GM18502 (cell line): ENCODE measurements around the gene SPTAN1.
A peak's percentile ranks its signal among the peaks of the same experiment; 100 is the strongest.
"Not testable (repeated sequence)": the region's sequence is repeated elsewhere in the genome, so short reads cannot be mapped to it uniquely, and the experiment has no call there.

Source experiments
- ATAC-seq: cut with Tn5 transposase; IDR thresholded peaks from one replicate; pipeline ENCODE4 v1.9.1; 2021; ENCODE audit warnings: mild to moderate bottlenecking; ENCODE audit not compliant: unreplicated experiment, poor library complexity

The SPTAN1 gene

DNA sequence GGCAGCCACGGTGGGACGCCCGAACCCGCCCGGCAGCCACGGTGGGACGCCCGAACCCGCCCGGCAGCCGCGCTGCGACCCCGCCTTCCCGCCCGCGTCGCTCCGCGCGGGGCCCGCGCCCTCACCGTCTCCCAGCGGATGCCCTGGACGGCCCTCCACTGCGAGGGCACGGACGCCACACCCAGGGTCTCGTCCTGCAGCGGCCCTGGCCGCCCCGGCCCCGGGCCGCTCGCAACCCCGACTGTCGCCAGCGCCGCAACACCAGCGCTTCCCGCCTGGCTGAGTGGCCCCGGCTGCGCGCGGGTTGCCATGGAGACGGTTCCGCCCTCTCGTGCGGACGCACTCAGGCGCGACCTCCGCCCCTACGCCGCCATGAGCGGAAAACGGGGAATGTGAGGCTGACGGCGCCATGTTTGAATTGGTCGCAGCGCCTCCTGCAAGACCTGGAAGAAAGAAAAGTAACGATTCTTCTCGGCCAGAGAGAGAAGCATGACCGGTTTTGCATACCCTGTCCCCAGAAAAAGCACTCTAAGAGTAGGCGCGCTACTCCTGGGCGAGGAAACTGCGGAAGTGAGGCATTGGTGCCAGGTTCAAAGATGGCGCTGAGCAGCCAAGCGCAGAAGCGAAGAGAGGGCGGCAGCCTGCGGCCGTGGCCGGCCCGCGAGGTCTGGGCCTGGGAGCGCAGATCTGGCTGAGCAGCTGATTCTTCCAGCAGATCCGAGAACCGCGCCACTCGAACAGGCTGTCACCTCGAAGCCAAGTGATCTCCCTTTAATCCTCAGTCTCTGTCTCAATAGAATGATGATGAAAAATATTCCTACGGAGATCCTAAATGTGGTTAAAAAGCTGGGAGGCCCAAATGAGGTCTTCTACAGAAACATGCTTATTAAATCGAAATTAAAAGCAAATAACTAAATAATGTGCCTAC lies 104.3 kb downstream of the SPTAN1 start, which contains the start of gene DYNC2I2:
Gene DYNC2I2, minus strand, starts transcription at position 432 of the 928 bp plus-strand sequence. Its CDS starts 121 bp downstream, at position 311.
- peak; percentile 61 for ATAC-seq

DNA sequence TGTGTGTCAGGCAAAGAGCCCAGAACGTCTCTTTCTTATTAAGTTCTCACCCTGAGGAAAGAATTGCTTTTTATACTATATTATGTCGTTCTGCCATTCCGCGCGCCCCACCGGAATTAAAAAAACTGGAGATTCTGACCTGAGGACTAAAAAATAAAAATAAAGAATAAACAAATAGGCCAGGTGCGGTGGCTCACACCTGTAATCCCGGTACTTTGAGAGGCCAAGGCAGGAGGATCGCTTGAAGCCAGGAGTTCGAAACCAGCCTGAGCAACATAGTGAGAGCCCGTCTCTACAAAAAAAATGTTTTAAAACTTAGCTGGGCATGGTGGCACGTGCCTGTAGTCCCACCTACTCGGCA lies 104.9 kb downstream of the SPTAN1 start:
- ATAC-seq, result no peak

DNA sequence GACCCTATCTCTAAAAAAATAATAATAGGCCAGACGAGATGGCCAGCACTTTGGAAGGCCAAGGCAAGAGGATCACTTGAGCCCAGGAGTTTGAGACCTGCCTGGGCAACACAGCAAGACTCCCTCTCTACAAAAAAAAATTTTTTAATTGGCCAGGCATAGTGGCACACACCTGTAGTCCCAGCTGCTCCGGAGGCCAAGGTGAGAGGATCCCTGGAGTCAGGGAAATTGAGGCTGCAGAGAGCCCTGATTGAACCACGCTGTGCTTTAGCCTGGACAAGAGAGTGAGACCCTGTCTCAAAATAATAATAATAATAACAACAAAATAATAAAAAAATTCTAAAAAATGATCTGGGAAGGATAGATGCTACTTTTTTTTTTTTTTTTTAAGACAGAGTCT lies 105.4 kb downstream of the SPTAN1 start:
- ATAC-seq, result no peak

DNA sequence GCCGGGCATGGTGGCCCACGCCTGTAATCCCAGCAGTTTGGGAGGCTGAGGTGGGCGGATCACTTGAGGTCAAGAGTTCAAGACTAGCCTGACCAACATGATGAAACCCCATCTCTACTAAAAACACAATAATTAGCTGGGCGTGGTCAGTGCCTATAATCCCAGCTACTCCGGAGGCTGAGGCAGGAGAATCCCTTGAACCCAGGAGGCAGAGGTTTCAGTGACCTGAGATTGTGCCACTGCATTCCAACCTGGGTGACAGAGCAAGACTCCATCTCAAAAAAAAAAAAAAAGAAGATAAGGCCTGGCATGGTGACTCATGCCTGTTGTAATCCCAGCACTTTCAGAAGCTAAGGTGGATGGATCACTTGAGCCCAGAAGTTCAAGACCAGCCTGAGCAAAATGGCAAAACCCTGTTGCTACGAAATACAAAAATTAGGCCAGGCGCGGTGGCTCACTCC lies 114.1 kb downstream of the SPTAN1 start:
- ATAC-seq, result not testable (repeated sequence)

DNA sequence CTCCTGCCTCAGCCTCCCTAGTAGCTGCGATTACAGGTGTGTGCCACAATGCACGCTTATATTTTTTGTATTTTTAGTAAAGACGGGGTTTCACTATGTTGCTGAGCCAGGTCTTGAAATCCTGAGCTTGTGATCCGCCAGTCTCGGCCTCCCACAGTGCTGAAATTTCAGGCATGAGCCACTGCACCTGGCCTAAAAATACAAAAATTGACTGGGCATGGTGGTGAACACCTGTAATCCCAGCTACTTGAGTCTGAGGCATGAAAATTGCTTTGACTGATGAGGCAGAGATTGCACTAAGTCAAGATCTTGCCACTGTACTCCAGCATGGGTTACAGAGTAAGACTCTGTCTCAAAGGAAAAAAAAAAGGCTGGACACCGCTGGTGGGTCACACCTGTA lies 117.4 kb downstream of the SPTAN1 start:
- ATAC-seq, result no peak

DNA sequence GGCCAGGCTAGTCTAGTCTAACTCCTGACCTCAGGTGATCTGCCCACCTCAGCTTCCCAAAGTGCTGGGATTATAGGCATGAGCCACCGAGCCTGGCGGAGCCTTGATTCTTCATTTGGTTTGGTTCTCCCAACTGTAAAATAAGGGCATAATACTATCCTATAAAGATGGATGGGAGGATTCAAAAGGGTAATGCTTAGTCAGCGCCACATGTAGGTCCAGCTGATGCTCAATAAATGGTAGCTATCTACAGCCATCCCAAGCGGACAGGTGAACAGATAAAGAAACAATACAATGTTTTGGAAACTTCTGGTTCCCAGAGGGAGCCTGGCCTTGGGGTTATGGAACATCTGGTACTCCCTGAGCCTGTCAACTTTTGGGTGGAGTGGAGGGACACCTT lies 123.0 kb downstream of the SPTAN1 start:
- no peak for ATAC-seq

DNA sequence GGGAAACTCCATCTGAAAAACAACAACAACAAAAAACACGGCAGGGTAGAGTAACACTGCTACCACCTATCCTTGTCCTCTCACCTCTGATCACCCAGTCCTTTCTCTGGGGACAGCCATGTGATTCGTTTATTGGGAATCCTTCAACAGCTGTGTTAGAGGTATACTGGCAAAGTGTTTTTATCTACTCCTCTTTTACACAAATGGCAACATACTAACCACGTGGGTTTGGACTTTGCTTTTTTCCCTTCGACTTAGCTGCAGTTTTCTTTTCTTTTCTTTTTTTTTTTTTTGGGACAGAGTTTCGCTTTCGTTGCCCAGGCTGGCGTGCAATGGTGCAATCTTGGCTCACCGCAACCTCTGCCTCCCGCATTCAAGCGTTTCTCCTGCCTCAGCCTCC lies 125.4 kb downstream of the SPTAN1 start:
- no peak for ATAC-seq
